Activated T-cell treated with anti-CD3 and anti-CD28 coated beads, Interleukin-2, amount 50 U/mL, for 1 hour (primary cell): ENCODE data around the gene UBAP2L.
A peak's percentile ranks its signal among the peaks of the same experiment; 100 is the strongest.
"Not testable (repeated sequence)": the region's sequence is repeated elsewhere in the genome, so short reads cannot be mapped to it uniquely, and the experiment has no call there.

ENCODE experiments used
- DNase-seq: peaks from one replicate; pipeline ENCODE4 v3.0.0-alpha.2; 2020

Gene UBAP2L

GRCh38 chr1:154198756-154199562 is 21.8 kb upstream of the UBAP2L start:
- DNase-seq = no peak

GRCh38 chr1:154199563-154199879 is 21.2 kb upstream of the UBAP2L start:
- DNase-seq = no peak

- not testable (repeated sequence) for DNase-seq
Observed at GRCh38 chr1:154205778-154206177, 15.0 kb upstream of the UBAP2L start.

DNA sequence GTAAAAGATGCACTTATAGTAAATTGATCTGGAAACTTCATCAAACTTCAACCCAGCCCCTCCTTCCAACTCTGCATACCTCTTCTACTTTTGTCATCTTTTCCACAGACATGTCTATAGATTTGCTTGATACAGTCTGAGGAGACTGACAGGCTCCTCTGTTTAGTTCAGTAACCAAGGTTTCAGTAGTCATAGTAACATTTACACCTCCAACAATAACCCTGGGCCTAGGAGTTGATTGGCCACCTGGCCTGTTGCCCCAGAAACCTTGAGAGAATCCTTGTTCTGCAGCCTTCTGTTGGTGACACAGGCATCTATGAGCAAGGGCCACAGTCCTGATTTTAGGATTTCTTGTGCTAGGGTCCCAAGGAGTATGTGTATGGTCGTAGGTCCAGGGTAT is 14.6 kb upstream of the UBAP2L start, which contains the start of gene CFAP141:
Gene CFAP141 (minus strand): TSS at position 138 of the 400 bp plus-strand sequence. CDS start 26 bp downstream, at position 112.
- DNase-seq = no peak

- DNase-seq = no peak
Observed at GRCh38 chr1:154207262-154207661, 13.5 kb upstream of the UBAP2L start.

GRCh38 chr1:154208677-154209388 is 11.9 kb upstream of the UBAP2L start:
- DNase-seq = no peak

GRCh38 chr1:154212083-154212482 is 8.7 kb upstream of the UBAP2L start:
- DNase-seq = no peak

DNA sequence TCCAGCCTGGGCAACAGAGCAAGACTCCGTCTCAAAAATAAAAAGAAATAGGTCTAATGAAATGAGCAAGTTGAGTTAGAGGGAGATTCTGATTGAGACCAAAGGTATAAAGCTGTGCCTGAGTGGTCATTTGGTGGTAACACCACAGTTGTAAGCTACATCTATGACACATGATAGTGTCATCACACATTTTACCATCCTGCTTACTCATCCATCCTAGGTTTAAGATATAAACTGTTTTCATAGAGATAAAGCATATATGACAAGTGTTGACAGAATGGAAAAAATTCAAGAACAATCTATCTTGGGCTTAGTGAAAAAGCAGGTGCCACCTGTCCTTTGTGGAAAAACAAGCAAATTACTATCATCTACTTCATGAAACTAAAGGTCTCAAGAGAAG is 7.5 kb upstream of the UBAP2L start:
- no peak for DNase-seq

DNA sequence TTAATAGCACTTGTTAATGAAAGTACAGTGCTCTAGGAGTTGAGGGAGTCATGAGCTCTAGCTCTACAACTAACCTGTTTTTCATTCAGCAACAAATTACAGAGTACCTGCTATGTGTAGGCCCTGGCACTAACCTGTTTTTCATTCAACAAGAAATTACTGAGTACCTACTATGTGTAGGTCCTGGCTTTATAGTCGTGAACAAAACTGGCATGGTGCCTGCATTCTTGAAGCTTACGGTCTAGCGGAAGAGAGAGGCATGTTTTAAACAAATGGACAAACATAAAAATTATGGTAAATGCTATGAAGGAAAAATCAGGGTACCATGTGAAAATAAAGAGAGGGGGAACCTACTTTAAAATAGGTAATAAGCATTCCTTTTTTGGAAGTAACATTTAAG is 2.2 kb upstream of the UBAP2L start:
- no peak for DNase-seq

DNA sequence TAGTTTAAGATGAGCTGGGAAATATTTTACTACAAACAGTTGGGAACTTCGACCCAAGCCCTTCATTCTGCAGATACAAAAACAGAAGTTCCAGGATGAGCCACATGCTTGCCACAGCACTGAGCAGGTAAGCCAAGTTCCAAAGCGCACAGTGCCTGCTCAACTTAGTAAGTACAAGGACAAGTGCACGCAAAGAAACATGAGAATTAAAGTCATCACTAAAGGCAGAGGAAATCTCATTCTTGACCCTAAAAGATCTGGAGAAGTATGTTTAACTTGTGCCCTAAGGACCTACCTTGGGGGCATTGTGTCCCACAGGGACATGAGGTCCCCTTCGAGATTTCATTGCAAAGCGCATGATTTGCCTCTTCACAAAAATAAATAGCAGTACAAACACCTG is 1.2 kb upstream of the UBAP2L start:
- DNase-seq = no peak

DNA sequence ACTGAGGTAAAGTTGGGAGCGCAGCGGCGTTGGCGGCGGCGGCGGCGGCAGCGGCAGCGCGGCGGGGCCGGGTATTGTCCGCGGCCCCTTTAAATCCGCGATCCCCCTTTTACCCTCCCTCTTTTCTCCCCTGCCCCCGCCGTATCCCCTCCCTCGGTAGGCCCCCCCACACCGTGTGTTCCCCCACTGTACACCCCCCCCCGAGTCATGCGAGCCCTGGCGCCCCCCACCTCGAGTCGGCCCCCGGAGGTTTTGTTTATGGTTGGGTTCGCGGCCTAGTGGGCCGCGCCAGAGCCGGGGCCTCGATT is 169 bp downstream of the UBAP2L start:
- no peak for DNase-seq

DNA sequence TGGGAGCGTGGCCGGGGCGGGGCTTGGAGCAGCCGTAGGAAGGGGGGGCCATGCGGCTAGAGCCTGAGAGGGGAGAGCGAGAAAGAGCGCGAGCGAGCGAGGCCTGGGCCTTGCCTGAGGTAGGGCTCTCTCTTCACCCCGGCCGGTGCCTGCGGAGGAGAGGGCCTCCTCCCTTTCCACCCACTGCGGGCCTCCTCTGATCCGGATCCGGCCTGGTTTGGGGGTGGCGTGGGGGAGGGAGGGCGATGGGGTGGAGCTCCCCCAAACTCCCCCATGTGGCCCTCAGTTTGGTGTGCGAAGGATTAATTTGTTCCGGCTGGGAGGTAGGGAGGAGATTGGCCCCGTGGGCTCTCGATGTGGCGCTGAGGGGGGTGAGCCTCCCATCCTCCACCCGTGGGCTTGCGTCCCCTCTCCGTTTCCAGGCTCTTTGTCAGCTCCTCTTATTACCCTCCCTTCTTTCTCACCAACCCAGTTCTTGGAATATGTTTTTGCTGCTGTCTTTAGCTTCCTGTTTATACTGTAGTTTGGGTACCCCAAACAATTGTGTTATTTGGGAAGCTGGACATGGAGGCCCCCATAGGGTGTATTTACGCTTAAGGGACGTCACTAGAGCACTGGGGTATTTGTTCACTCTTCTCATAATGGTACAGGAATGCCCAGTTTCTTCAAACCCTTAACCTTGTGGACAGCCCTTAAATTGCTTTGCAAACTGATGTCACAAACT is 685 bp downstream of the UBAP2L start:
- peak; percentile 76 for DNase-seq

GRCh38 chr1:154222518-154222917 is 1.8 kb downstream of the UBAP2L start:
- no peak for DNase-seq

DNA sequence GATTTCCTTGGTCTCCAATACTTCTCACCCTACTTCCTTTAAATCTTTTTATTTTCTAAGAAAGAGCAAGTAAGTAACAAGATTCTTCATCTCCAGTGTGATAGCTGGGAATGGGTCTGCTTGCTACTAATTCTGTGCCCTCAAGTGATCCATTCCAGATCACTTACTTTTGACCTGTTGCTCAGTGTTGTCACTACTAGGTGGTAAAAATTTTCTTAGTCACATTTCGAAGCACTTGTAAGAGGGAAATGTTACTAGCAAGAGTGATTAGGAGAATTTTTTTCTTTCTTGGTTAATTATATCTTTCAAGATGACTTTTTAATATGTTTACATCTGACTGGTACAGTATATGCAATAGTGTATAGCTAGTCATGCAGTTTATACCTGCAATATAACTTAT is 2.2 kb downstream of the UBAP2L start:
- no peak for DNase-seq

GRCh38 chr1:154223621-154224020 is 2.9 kb downstream of the UBAP2L start:
- no peak for DNase-seq

DNA sequence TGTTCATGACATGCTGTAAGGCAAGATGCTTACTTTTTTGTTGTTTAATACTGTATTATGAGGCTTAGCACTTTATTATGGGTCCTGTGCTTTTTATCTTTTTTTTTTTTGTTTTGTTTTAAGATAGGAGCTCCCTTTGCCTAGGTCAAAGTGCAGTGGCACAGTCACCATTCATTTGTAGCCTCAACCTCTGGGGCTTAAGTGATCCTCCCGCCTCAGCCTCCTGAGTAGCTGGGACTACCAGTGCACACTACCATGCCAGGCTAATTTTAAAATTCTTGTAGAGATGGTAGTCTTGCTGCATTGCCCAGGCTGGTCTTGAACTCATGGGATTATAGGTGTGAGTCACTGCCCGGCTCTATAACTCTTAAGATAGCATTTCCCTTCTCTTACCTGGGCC is 4.6 kb downstream of the UBAP2L start:
- no peak for DNase-seq

GRCh38 chr1:154231112-154231511 is 10.4 kb downstream of the UBAP2L start:
- DNase-seq = not testable (repeated sequence)

GRCh38 chr1:154233127-154233526 is 12.4 kb downstream of the UBAP2L start:
- DNase-seq = not testable (repeated sequence)

GRCh38 chr1:154236855-154237254 is 16.1 kb downstream of the UBAP2L start:
- no peak for DNase-seq

GRCh38 chr1:154237435-154237834 is 16.7 kb downstream of the UBAP2L start:
- no peak for DNase-seq

GRCh38 chr1:154237880-154238506 is 17.2 kb downstream of the UBAP2L start:
- DNase-seq = no peak

DNA sequence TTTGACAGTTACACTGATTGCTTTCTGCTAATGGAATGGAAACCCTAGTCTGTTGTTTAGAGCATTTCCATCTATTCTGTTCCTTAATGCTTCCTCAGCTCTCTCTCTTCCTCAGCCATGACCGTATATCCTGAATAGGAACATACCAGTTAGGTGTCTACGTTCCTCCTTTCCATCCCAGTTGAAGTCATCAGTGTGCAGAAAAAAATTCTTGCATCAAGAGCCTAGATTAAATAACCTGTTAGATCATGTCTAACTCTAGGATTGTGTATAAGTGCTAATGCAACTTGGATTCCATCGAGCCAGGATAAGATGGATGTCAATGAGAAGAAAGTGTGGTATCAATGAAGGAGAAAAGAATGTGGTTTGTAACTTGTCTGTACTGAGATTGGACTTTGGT is 18.7 kb downstream of the UBAP2L start:
- DNase-seq = no peak

DNA sequence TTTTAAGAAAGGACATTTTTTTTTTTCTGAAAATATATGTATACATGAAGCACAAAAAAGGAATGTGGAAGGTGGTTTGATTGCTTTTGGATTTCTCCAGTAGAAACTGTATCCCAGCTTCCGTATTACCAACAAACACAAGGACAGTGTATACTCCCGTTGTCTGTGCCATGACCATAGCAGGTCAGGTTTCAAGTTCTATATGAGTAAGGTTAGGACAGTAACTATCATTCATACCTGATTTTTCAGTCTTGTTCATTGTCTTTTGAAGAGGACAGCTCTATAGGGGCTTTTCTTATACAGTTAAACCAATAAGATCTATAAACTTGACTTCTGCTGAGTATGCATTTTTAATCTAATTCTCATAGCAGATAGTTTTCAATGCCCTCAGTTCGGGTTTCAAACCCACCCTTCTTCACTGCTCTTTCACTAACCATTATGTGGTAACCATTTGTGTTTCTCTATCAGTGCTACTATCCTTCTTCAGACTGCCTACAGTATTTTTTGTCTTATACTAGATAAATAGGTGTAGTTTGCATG is 19.6 kb downstream of the UBAP2L start:
- DNase-seq = no peak
